GM21423 (cell line): ENCODE measurements around the gene USE1.

Source experiments
- ATAC-seq: cut with Tn5 transposase; IDR thresholded peaks from one replicate; pipeline ENCODE4 v1.9.1; 2021; ENCODE audit warnings: mild to moderate bottlenecking, moderate library complexity; ENCODE audit not compliant: unreplicated experiment

The USE1 gene

GRCh38 chr19:17256130-17256529, 41.0 kb downstream of the USE1 start:
- no peak for ATAC-seq

GRCh38 chr19:17259118-17259780, 44.1 kb downstream of the USE1 start:
- no peak for ATAC-seq

GRCh38 chr19:17259934-17260333, 44.8 kb downstream of the USE1 start:
- no peak for ATAC-seq

- ATAC-seq, result no peak
Measured at GRCh38 chr19:17260842-17261325, 45.7 kb downstream of the USE1 start.

GRCh38 chr19:17262557-17262956, 47.4 kb downstream of the USE1 start:
- ATAC-seq, result no peak

GRCh38 chr19:17263712-17264640, 48.8 kb downstream of the USE1 start:
- no peak for ATAC-seq

GRCh38 chr19:17264641-17264979, 49.5 kb downstream of the USE1 start, which contains the start of gene USHBP1:
Gene USHBP1 (minus strand): TSS chr19:17264745. CDS start chr19:17264299, 446 bp downstream.
- ATAC-seq, result no peak

GRCh38 chr19:17266026-17266425, 50.9 kb downstream of the USE1 start:
- no peak for ATAC-seq

GRCh38 chr19:17266589-17266974, 51.4 kb downstream of the USE1 start:
- ATAC-seq, result no peak

- ATAC-seq, result peak; percentile 86
Measured at GRCh38 chr19:17266975-17267788, 52.0 kb downstream of the USE1 start, which contains the start of gene BABAM1. Gene BABAM1 (plus strand): TSS chr19:17267443. CDS start chr19:17268807, 1,364 bp downstream.

- no peak for ATAC-seq
Measured at GRCh38 chr19:17268754-17269153, 53.6 kb downstream of the USE1 start.
